ENCODE measurements around the gene IDI2. TPM values are rescaled to one million over a fixed set of nuclear protein-coding genes. Genes with fewer than 3 reads are reported as not detected.
"Not testable (repeated sequence)": the region's sequence is repeated elsewhere in the genome, so short reads cannot be mapped to it uniquely, and the experiment has no call there.

IDI2 gene
- total RNA-seq, 1 donor, result not detected

GRCh38 chr10:1035201-1035600 lies 9.5 kb upstream of the IDI2 start:
- no peak overlapping the region for H3K4me3 ChIP-seq (ENCODE audit: low read length)
- no peaks in the 10 kb centered on the region for H3K27me3 ChIP-seq (ENCODE audit: insufficient read depth, low read length)
- no peaks in the 10 kb centered on the region for H3K9me3 ChIP-seq (ENCODE audit: low read depth, low read length)
- H3K4me1 ChIP-seq (ENCODE audit: insufficient read depth, low read length), result no peaks in the 10 kb centered on the region

- Histone ChIP-seq H3K4me3 (ENCODE audit: low read length) (no peak overlapping the region), H3K4me1 (ENCODE audit: insufficient read depth, low read length) (no peaks in the 10 kb centered on the region), H3K27me3 (ENCODE audit: insufficient read depth, low read length) (no peaks in the 10 kb centered on the region), H3K9me3 (ENCODE audit: low read depth, low read length) (no peaks in the 10 kb centered on the region)
Measured at GRCh38 chr10:1034758-1035157, 9.1 kb upstream of the IDI2 start.

- Histone ChIP-seq H3K9me3 (ENCODE audit: low read depth, low read length) (no peaks in the 10 kb centered on the region), H3K27me3 (ENCODE audit: insufficient read depth, low read length) (no peaks in the 10 kb centered on the region), H3K4me1 (ENCODE audit: insufficient read depth, low read length) (no peaks in the 10 kb centered on the region), H3K4me3 (ENCODE audit: low read length) (no peak overlapping the region)
Measured at GRCh38 chr10:1033601-1034000, 7.9 kb upstream of the IDI2 start.

- H3K9me3 ChIP-seq (ENCODE audit: low read depth, low read length), result no peaks in the 10 kb centered on the region
- H3K4me3 ChIP-seq (ENCODE audit: low read length), result no peak overlapping the region
- no peaks in the 10 kb centered on the region for H3K4me1 ChIP-seq (ENCODE audit: insufficient read depth, low read length)
- H3K27me3 ChIP-seq (ENCODE audit: insufficient read depth, low read length), result no peaks in the 10 kb centered on the region
Measured at GRCh38 chr10:1029838-1030237, 4.2 kb upstream of the IDI2 start.

GRCh38 chr10:1026578-1026977 lies 919 bp upstream of the IDI2 start:
- no peak overlapping the region for H3K4me3 ChIP-seq (ENCODE audit: low read length)
- H3K27me3 ChIP-seq (ENCODE audit: insufficient read depth, low read length), result no peaks in the 10 kb centered on the region
- H3K9me3 ChIP-seq (ENCODE audit: low read depth, low read length), result no peaks in the 10 kb centered on the region
- no peaks in the 10 kb centered on the region for H3K4me1 ChIP-seq (ENCODE audit: insufficient read depth, low read length)

GRCh38 chr10:1024103-1024502 lies 1.6 kb downstream of the IDI2 start:
- Histone ChIP-seq H3K9me3 (ENCODE audit: low read depth, low read length) (no peaks in the 10 kb centered on the region), H3K4me3 (ENCODE audit: low read length) (no peak overlapping the region), H3K27me3 (ENCODE audit: insufficient read depth, low read length) (no peaks in the 10 kb centered on the region), H3K4me1 (ENCODE audit: insufficient read depth, low read length) (no peaks in the 10 kb centered on the region)

- no peak overlapping the region for H3K4me3 ChIP-seq (ENCODE audit: low read length)
- no peaks in the 10 kb centered on the region for H3K27me3 ChIP-seq (ENCODE audit: insufficient read depth, low read length)
- no peaks in the 10 kb centered on the region for H3K9me3 ChIP-seq (ENCODE audit: low read depth, low read length)
- H3K4me1 ChIP-seq (ENCODE audit: insufficient read depth, low read length), result no peaks in the 10 kb centered on the region
Measured at GRCh38 chr10:1022413-1022812, 3.2 kb downstream of the IDI2 start.

- Histone ChIP-seq H3K4me1 (ENCODE audit: insufficient read depth, low read length) (no peaks in the 10 kb centered on the region), H3K4me3 (ENCODE audit: low read length) (no peak overlapping the region), H3K27me3 (ENCODE audit: insufficient read depth, low read length) (no peaks in the 10 kb centered on the region), H3K9me3 (ENCODE audit: low read depth, low read length) (no peaks in the 10 kb centered on the region)
Measured at GRCh38 chr10:1020958-1021357, 4.7 kb downstream of the IDI2 start.

GRCh38 chr10:1020460-1020859 lies 5.2 kb downstream of the IDI2 start:
- no peaks in the 10 kb centered on the region for H3K4me1 ChIP-seq (ENCODE audit: insufficient read depth, low read length)

GRCh38 chr10:1019362-1019761 lies 6.3 kb downstream of the IDI2 start:
- H3K27me3 ChIP-seq (ENCODE audit: insufficient read depth, low read length), result no peaks in the 10 kb centered on the region

More at GRCh38 chr10:1020460-1020859, 5.2 kb downstream of the IDI2 start:
- H3K4me3 ChIP-seq (ENCODE audit: low read length), result no peak overlapping the region
- H3K9me3 ChIP-seq (ENCODE audit: low read depth, low read length), result no peaks in the 10 kb centered on the region
- no peaks in the 10 kb centered on the region for H3K27me3 ChIP-seq (ENCODE audit: insufficient read depth, low read length)

GRCh38 chr10:1015688-1016087 lies 10.0 kb downstream of the IDI2 start:
- Histone ChIP-seq H3K4me3 (ENCODE audit: low read length) (no peak overlapping the region), H3K4me1 (ENCODE audit: insufficient read depth, low read length) (peaks cover 4% of the 10 kb centered on the region), H3K9me3 (ENCODE audit: low read depth, low read length) (no peaks in the 10 kb centered on the region), H3K27me3 (ENCODE audit: insufficient read depth, low read length) (no peaks in the 10 kb centered on the region)

More at GRCh38 chr10:1019362-1019761, 6.3 kb downstream of the IDI2 start:
- H3K4me3 ChIP-seq (ENCODE audit: low read length), result no peak overlapping the region
- no peaks in the 10 kb centered on the region for H3K4me1 ChIP-seq (ENCODE audit: insufficient read depth, low read length)
- no peaks in the 10 kb centered on the region for H3K9me3 ChIP-seq (ENCODE audit: low read depth, low read length)

GRCh38 chr10:1011696-1012095 lies 14.0 kb downstream of the IDI2 start:
- Histone ChIP-seq H3K9me3 (ENCODE audit: low read depth, low read length) (no peaks in the 10 kb centered on the region), H3K4me3 (ENCODE audit: low read length) (no peak overlapping the region), H3K4me1 (ENCODE audit: insufficient read depth, low read length) (peaks cover 5% of the 10 kb centered on the region), H3K27me3 (ENCODE audit: insufficient read depth, low read length) (no peaks in the 10 kb centered on the region)

- Histone ChIP-seq H3K4me1 (ENCODE audit: insufficient read depth, low read length) (peaks cover 5% of the 10 kb centered on the region), H3K4me3 (ENCODE audit: low read length) (no peak overlapping the region), H3K27me3 (ENCODE audit: insufficient read depth, low read length) (no peaks in the 10 kb centered on the region), H3K9me3 (ENCODE audit: low read depth, low read length) (no peaks in the 10 kb centered on the region)
Measured at GRCh38 chr10:1010703-1011102, 15.0 kb downstream of the IDI2 start.

GRCh38 chr10:1009947-1010346 lies 15.7 kb downstream of the IDI2 start:
- H3K4me1 ChIP-seq (ENCODE audit: insufficient read depth, low read length); H3K4me3 ChIP-seq (ENCODE audit: low read length); H3K9me3 ChIP-seq (ENCODE audit: low read depth, low read length); H3K27me3 ChIP-seq (ENCODE audit: insufficient read depth, low read length): not testable (repeated sequence)

GRCh38 chr10:1009071-1009494 lies 16.6 kb downstream of the IDI2 start:
- H3K4me1 ChIP-seq (ENCODE audit: insufficient read depth, low read length), result peaks cover 5% of the 10 kb centered on the region
- no peak overlapping the region for H3K4me3 ChIP-seq (ENCODE audit: low read length)
- no peaks in the 10 kb centered on the region for H3K9me3 ChIP-seq (ENCODE audit: low read depth, low read length)
- no peaks in the 10 kb centered on the region for H3K27me3 ChIP-seq (ENCODE audit: insufficient read depth, low read length)

GRCh38 chr10:1007583-1007982 lies 18.1 kb downstream of the IDI2 start:
- Histone ChIP-seq H3K27me3 (ENCODE audit: insufficient read depth, low read length) (no peaks in the 10 kb centered on the region), H3K9me3 (ENCODE audit: low read depth, low read length) (peaks cover 5% of the 10 kb centered on the region), H3K4me1 (ENCODE audit: insufficient read depth, low read length) (peaks cover 5% of the 10 kb centered on the region), H3K4me3 (ENCODE audit: low read length) (no peak overlapping the region)

- Histone ChIP-seq H3K27me3 (ENCODE audit: insufficient read depth, low read length) (no peaks in the 10 kb centered on the region), H3K9me3 (ENCODE audit: low read depth, low read length) (peaks cover 10% of the 10 kb centered on the region), H3K4me1 (ENCODE audit: insufficient read depth, low read length) (peaks cover 5% of the 10 kb centered on the region), H3K4me3 (ENCODE audit: low read length) (no peak overlapping the region)
Measured at GRCh38 chr10:1006573-1006972, 19.1 kb downstream of the IDI2 start.

Measured in mononuclear cell (primary cell).